Loucy (cell line): ENCODE results near the gene NUP214.

Source experiments
- CTCF ChIP-seq: fragments of 200-600 bp; sonication (generic); conservative IDR thresholded peaks from 2 replicates; pipeline ENCODE4 v1.5.1; 2014; ENCODE audit warnings: mild to moderate bottlenecking, antibody characterized with exemption, low read length
- EZH2phosphoT487 ChIP-seq: fragments of 200-600 bp; IDR thresholded peaks from 2 replicates; pipeline ENCODE4 v1.6.1; 2018; ENCODE audit warnings: antibody characterized with exemption, mild to moderate bottlenecking, moderate library complexity, borderline replicate concordance

GRCh38 chr9:131173995-131174394, 48.6 kb downstream of the NUP214 start:
- TF ChIP-seq EZH2phosphoT487 (no peak), CTCF (no peak)
